Fibroblast of skin of scalp (primary cell): ENCODE results near the gene CAPN13. TPM values are rescaled to one million over a fixed set of nuclear protein-coding genes. Genes with fewer than 3 reads are reported as not detected.
A peak's percentile ranks its signal among the peaks of the same experiment; 100 is the strongest.

Experiments used
- DNase-seq: peaks from one replicate; pipeline ENCODE4 v3.0.0-alpha.2; 2013
- polyA plus RNA-seq, 2 experiments: library from polyadenylated mRNA; unstranded; fragments of 120-200 nt; gene quantifications; one replicate each; pipeline ENCODE4 v1.2.1, GENCODE V29; 2013; ENCODE audit not compliant: insufficient read length in 2 of 2

The CAPN13 gene
- polyA plus RNA-seq (2013, experiment 1 of 2; ENCODE audit: insufficient read length): not detected
- not detected for polyA plus RNA-seq (2013, experiment 2 of 2; ENCODE audit: insufficient read length)

DNA sequence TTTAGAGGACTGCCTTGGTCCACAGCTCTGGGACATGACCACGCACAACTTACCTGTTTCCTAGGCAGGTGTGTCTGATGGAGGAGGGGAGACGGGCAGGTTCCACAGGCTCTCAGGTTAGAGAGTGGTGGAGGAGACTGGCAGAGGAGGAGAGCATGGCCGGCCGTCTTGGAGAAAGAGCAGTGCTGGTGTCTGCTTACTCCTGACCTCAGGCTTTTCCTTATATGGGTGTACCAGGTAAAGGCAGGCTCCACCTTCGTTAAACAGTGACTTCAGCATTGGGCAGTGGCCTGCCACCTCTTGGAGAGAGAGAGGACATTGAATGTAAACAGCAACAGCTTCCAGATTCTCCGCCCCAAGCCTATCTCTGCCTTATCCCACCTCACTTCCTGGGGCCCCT lies at the start of gene CAPN13:
TSS of gene CAPN13 (minus strand) at position 198 of the 400 bp plus-strand sequence. CDS start 20,121 bp downstream, outside the sequence.
- no peak for DNase-seq

DNA sequence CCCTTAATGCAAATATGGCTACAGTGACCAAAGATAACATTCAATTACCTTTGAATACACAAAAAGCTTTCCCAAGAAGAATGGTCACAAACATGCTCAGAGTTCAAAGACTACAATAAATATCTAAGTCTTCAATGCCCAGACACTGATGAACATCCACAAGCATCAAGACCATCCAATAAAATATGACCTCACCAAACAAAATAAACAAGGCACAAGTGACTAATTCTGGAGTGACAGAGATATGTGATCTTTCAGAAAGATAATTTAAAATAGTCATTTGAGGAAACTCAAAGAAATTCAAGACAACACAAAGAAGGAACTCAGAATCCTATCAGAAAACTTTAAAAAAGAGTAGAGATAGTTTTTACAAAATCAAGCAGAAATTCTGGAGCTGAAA lies 40.6 kb upstream of the CAPN13 start:
- DNase-seq: no peak

GRCh38 chr2:30847329-30847728 lies 40.1 kb upstream of the CAPN13 start:
- DNase-seq: no peak

DNA sequence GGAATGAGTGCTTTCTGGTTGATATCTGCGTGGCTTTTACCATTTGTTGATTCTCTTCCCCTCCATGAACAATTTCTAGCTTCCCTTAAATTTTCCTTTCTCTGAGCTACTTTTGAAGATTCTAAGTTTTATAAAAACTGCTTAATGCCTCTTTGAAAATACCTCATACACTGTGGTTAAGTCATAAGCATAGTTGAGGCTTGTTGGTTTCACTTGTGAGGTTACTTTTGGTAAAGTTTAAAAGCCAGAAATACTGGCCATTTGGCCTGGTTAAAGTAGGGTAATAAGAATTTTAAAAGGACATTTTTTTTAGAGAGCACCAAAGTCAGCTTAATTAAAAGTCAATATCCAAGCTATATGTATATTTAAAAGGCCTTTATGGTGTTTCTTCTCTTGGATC lies 21.3 kb upstream of the CAPN13 start:
- no peak for DNase-seq

DNA sequence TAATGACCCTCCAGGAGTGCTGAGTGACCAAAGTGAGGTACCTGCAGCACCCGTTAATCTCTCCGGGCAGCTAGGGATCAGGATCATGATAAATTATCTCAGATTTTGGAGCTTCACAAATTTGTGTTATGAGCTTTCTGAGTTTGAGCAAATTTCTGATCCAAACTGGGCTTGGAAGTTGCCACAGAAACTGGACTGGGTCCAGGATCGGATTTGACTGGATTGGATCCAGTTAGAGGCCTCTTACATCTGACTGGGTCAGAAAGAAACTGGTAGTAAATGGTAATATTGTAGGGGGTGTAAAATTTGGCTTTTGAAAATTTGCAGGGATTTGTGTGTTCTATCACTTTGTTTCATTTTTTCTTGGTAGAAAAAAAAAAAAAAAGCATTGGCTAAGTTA lies 19.7 kb upstream of the CAPN13 start:
- no peak for DNase-seq

DNA sequence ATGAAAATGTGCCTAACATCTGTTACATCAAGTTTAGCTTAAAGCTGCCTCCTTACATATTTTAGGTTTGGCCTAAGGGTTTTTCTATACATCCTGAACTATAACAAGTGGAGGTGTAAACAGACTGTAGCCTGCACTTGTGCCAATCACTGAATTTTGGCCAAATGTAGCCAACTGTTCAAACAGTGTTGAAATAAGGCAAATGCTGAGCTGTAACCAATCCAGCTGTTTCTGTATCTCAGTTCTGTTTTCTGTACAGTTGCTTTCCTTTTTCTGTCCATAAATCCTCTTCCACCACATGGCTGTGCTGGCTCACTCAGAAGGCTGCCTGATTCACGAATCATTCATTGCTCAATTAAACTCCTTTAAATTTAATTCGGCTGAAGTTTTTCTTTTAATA lies 19.2 kb upstream of the CAPN13 start:
- no peak for DNase-seq

GRCh38 chr2:30823452-30823851 lies 16.2 kb upstream of the CAPN13 start:
- DNase-seq: no peak

GRCh38 chr2:30821960-30822359 lies 14.7 kb upstream of the CAPN13 start:
- no peak for DNase-seq

DNA sequence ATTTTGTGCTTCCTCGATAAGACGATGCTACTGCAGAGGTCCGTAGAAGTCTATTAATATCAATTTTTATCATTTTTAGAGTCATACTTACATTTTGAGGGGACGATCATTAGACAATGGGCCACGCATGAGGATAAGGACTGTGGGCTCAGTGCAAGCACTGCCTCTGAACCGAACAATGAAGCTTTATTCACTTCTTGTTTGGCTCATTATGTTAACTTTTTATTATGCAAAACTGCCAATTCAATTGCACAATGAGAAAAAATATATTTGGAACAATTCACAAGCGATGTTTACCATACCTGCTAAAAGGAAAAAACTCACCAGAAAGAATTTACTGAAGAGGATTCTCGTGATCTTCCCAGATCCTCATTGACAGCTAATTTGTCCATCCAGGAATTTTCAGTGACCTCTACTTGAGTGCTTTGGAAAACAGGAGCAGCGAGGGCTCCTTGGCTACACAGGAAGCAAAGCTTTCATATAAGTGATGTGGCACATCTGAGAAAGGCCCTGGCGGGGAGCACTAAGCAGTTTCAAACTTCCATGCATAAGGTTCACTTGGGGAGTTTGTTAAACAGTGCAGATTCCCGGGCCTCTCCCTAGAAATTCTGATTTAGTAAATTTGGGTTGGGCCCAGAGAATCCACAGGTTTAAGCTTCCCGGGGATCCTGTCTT lies 13.3 kb upstream of the CAPN13 start:
- no peak for DNase-seq

DNA sequence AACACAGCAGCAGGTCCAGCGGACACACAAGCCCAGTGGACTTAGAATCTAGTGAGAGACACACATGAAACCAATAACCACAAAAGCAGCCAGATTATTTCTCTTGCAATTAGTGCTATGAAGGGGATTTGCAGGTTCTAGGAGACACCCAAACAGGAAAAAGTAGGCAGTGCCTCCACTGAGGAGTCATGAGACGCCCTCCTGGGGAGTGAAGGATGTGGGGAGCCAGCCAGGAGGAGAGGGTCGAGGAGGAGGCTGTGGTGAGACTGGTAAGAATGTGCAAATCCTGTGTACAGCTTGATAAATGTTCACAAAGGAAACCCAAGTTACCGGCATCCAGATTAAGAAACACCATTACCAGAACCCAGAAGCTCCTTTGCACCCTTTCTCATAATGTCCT lies 2.7 kb upstream of the CAPN13 start:
- DNase-seq: no peak

- DNase-seq: no peak
Measured at GRCh38 chr2:30808695-30809094, 1.4 kb upstream of the CAPN13 start.

GRCh38 chr2:30803281-30803680 lies 4.0 kb downstream of the CAPN13 start:
- peak; percentile 7 for DNase-seq

- no peak for DNase-seq
Measured at GRCh38 chr2:30802611-30803010, 4.6 kb downstream of the CAPN13 start.

- no peak for DNase-seq
Measured at GRCh38 chr2:30801821-30802455, 5.3 kb downstream of the CAPN13 start.

DNA sequence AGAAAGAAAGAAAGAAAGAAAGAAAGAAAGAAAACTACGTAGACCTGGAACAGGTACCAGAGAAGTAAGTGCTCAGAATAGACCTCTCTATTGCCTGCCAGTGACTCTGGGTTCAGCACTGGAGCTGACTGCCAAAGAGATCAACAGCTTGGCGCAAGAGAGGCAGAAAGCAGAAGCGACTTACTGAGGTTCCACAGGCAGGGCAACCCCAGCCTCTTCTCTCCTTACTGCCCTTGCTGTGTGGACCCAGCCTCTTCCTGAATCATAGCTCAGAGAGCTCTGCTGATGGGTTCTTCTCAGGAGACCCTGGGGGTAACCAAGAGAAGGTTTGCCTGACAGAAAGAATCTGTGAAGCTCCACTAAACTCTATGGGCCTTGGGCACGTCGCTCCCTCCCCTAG lies 7.1 kb downstream of the CAPN13 start:
- no peak for DNase-seq

GRCh38 chr2:30799366-30799765 lies 7.9 kb downstream of the CAPN13 start:
- DNase-seq: no peak

DNA sequence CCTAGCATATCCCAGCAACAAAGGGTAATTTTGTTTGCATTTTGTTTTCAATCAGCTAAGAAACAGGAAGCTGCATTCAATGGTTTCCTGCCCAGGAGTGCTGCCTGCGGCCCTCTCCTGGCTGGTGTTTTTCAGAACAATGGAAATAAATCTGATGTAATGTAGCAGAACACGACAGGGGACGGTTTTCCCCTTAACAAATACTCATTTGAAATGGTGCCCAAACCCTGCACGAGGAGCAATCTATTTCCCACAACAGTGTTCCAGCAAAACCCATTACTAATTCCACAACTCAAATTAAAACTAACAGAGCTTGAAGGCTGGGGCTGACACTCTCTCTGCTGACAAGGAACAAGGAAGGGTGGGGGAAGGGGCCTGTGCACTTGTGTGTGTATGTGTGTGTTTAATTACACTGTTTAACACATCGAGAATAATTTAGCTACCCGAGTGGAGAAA lies 8.7 kb downstream of the CAPN13 start:
- DNase-seq: no peak

GRCh38 chr2:30797381-30798015 lies 9.7 kb downstream of the CAPN13 start:
- DNase-seq: no peak

DNA sequence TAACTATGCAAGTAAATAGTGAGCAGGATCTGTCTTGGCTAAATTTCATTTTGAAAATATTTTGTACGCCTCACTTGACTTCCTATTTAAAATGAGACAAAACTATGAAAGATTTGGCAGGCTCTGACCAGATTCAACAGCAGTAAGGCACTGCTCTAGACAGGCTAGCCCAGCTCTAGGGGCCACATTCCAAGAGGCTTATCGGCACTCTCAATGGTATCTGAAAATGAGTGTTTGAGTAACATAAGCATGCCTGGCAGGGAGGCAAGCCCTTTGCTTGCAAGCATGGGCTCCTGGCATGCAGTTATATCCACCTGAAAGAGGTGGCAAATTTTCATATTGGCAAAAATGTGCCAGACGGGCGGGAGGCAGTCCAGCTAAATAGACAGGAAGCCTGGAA lies 10.5 kb downstream of the CAPN13 start:
- DNase-seq: no peak

DNA sequence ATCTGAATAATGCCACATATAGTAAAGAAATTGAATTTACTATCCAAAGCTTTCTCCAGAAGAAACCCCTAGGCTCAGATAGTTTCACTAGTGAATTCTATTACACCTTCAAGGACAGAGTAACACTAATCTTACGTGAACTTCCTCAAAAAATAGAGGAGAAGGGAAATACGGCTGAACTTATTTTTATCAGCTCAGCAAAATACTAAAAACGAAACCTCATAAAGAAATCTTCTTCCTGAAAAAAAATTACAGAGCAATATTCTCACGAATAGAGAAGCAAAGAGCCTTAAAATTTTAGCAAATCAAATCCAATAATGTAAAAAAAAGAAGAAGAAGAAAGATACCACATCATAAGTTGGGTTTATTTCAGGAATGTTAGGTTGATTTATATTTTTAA lies 14.7 kb downstream of the CAPN13 start:
- no peak for DNase-seq

- DNase-seq: no peak
Measured at GRCh38 chr2:30790879-30791278, 16.4 kb downstream of the CAPN13 start.

DNA sequence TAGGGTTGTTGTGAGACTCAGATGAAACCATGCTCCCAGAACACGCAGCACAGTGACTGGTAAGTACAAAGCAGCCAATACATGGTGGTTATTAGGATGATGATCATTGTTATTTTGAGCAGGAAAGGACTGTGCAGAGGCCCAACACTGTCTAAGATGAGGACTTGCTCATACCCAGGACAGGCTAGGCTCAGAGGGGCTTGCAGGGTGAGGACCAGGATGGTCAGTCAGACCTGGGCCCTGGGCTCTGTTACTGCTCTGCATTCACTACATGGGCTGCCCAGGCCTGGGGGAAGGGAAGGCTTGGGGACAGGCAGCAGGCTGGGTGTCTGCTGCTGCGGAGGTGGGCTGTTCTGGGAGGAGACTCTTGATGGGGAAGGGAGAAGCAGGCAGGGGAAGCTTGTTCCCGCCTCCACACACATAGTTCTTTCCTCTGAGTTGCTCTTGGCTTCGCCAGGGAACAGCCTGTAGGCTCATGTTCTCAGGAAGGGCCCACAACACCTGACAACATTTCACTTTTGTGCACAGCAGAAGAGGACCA lies 17.5 kb downstream of the CAPN13 start:
- no peak for DNase-seq

DNA sequence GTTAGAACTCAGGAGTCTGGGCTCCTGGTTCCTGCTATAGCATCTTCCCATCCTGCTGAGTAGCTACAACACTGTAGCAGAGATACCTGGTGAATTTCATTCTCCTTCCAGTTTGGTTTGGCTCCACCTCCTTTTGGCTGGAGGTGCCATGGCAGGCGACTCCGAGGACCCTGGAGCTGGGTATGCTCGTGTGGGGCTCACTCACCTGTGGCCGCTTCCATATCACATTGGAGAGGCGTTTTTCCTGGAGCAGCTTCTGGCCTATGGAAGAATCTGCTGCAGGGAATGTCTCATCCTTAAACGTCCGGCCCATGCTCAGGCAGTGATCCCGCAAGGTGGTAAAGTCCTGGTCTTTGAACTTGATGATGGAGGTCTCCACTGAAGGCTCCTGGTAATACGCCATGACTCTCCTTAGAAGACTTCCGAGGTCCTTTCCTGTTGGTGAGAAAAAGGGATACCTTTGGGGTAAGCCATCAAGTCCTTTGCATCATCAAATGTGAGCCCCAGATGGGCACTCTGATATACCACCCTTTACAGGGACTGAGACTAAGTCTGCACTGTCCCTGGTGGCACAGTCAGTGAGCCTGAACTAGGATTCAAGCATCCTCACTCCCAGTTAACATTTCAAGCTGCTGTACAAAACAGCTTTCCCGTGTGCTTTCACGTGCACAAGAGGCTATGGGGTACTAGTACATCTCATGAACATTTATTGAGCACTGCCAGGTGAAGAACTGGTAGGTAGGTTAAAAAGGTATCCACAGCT lies 20.1 kb downstream of the CAPN13 start:
- DNase-seq: no peak
